HepG2 (cell line): ENCODE results near the gene ZMYND12. TPM values are rescaled to one million over a fixed set of nuclear protein-coding genes. Genes with fewer than 3 reads are reported as not detected.

ENCODE experiments used
- ATAC-seq: fragments of 200-7000 bp; cut with Tn5 transposase; 3 replicates; pipeline ENCODE4 v1.9.1; 2020; ENCODE audit warnings: mild to moderate bottlenecking, moderate library complexity
- BruUV-seq: library from RNA; stranded (reverse); fragments of 400-500 nt; replicated peaks from 2 replicates; lab custom pipeline; 2021; lab: Mats Ljungman, UMichigan
- CTCF ChIA-PET: fragments of 300-600 bp; formaldehyde crosslinking; extraction: SDS; loops from one replicate; lab custom pipeline; 2021; ENCODE audit warnings: low total read pairs, inconsistent platforms, low intra/inter-chr PET ratio; lab: Yijun Ruan, JAX
- POLR2A ChIA-PET: fragments of 350-600 bp; sonication (Branson Sonifier 250); formaldehyde crosslinking; loops from one replicate; lab custom pipeline; 2020; ENCODE audit warnings: antibody characterized with exemption, inconsistent platforms; lab: Yijun Ruan, JAX
- DNase-seq: peaks from one replicate; pipeline ENCODE4 v3.0.0-alpha.2; 2015; ENCODE audit warnings: low spot score
- FAIRE-seq: peaks from 3 replicates; lab custom pipeline; 2011; peaks lifted over from hg19 to GRCh38; lab: Jason Lieb, UNC
- H2AFZ ChIP-seq: one replicate; pipeline ENCODE4 v1.6.1; 2011; ENCODE audit warnings: low read length, inconsistent platforms
- H3K27ac ChIP-seq: fragments of 300-600 bp; 3 replicates; pipeline ENCODE4 v1.8.0; 2011; ENCODE audit warnings: mixed run types, mild to moderate bottlenecking, mixed read lengths, low read length, inconsistent platforms; ENCODE audit not compliant: insufficient read depth; ENCODE audit errors: extremely low read length
- H3K27me3 ChIP-seq, 2 experiments: fragments of 200-600 bp in 1 of 2; 2 replicates in 1 of 2; 3 replicates in 1 of 2; pipeline versions ENCODE4 v1.6.0 to v1.8.0; 2011; ENCODE audit warnings: low read length in 2 of 2, mild to moderate bottlenecking in 2 of 2, moderate library complexity in 2 of 2, inconsistent platforms in 1 of 2; ENCODE audit not compliant: insufficient read depth in 2 of 2, control insufficient read depth in 1 of 2
- H3K36me3 ChIP-seq, 2 experiments: fragments of 200-600 bp in 1 of 2; replicated peaks in 1 of 2; 2 replicates in 1 of 2; 3 replicates in 1 of 2; pipeline versions ENCODE4 v1.5.1 to v1.8.0; 2011; ENCODE audit warnings: low read length in 2 of 2, inconsistent platforms in 1 of 2; ENCODE audit not compliant: insufficient read depth in 2 of 2, control insufficient read depth in 1 of 2
- H3K4me1 ChIP-seq: 2 replicates; pipeline ENCODE4 v1.5.1; 2012; ENCODE audit warnings: low read length, inconsistent platforms; ENCODE audit not compliant: insufficient read depth
- H3K4me2 ChIP-seq: 2 replicates; pipeline ENCODE4 v1.6.0; 2011; ENCODE audit warnings: low read depth, low read length, inconsistent platforms
- H3K4me3 ChIP-seq, 3 experiments: fragments of 200-600 bp in 1 of 3; sonication (generic), shearing (Covaris generic) in 1 of 3; replicated peaks in 1 of 3; 2 replicates each; pipeline ENCODE4 v1.5.1; 2011 to 2016; ENCODE audit warnings: low read length in 3 of 3, inconsistent platforms in 2 of 3, low read depth in 2 of 3, mild to moderate bottlenecking in 2 of 3, control low read depth in 1 of 3, mixed read lengths in 1 of 3; ENCODE audit not compliant: insufficient read depth in 1 of 3
- H3K79me2 ChIP-seq: one replicate; pipeline ENCODE4 v1.6.1; 2011; ENCODE audit warnings: low read length, inconsistent platforms; ENCODE audit not compliant: insufficient read depth
- H3K9ac ChIP-seq: 2 replicates; pipeline ENCODE4 v1.6.0; 2011; ENCODE audit warnings: mild to moderate bottlenecking, low read depth, low read length, inconsistent platforms; ENCODE audit not compliant: insufficient read depth
- H3K9me3 ChIP-seq: 2 replicates; pipeline ENCODE4 v1.5.1; 2012; ENCODE audit warnings: mild to moderate bottlenecking, low read length
- H4K20me1 ChIP-seq: 2 replicates; pipeline ENCODE4 v1.6.0; 2011; ENCODE audit warnings: inconsistent platforms, mild to moderate bottlenecking, low read length, moderate library complexity; ENCODE audit not compliant: insufficient read depth
- BRD4 ChIP-seq: sonication (generic); formaldehyde crosslinking; IDR thresholded peaks from 2 replicates; pipeline ENCODE4 v1.4.0; 2020; ENCODE audit warnings: missing genetic modification reagents
- CHCHD3 ChIP-seq: sonication (generic); formaldehyde crosslinking; IDR thresholded peaks from 2 replicates; pipeline ENCODE4 v1.8.0; 2022; ENCODE audit warnings: mild to moderate bottlenecking, missing genetic modification reagents, moderate library complexity
- IKZF1 ChIP-seq: fragments of 450-650 bp; IDR thresholded peaks from 2 replicates; pipeline ENCODE4 v1.7.1; 2016
- POLR2AphosphoS5 ChIP-seq: IDR thresholded peaks from 2 replicates; pipeline ENCODE4 v1.6.1; 2012; ENCODE audit warnings: low read depth, low read length
- RFXAP ChIP-seq: sonication (generic); formaldehyde crosslinking; IDR thresholded peaks from 2 replicates; pipeline ENCODE4 v1.4.0; 2020; ENCODE audit warnings: missing genetic modification reagents, borderline replicate concordance
- SNAI1 ChIP-seq: sonication (generic); formaldehyde crosslinking; IDR thresholded peaks from 2 replicates; pipeline ENCODE4 v1.5.0; 2020; ENCODE audit warnings: mild to moderate bottlenecking, missing genetic modification reagents, borderline replicate concordance
- SOX5 ChIP-seq: IDR thresholded peaks from 2 replicates; pipeline ENCODE4 v1.6.1; 2016; ENCODE audit warnings: borderline replicate concordance
- ZBTB42 ChIP-seq: sonication (generic); formaldehyde crosslinking; IDR thresholded peaks from 2 replicates; pipeline ENCODE4 v1.5.0; 2020; ENCODE audit warnings: mild to moderate bottlenecking, missing genetic modification reagents
- ZMYM4 ChIP-seq: sonication (generic); formaldehyde crosslinking; IDR thresholded peaks from 2 replicates; pipeline ENCODE4 v1.8.1; 2023; ENCODE audit warnings: mild to moderate bottlenecking, missing genetic modification reagents
- ZNF331 ChIP-seq: sonication (generic); formaldehyde crosslinking; IDR thresholded peaks from 2 replicates; pipeline ENCODE4 v1.4.0; 2020; ENCODE audit warnings: missing genetic modification reagents
- ZSCAN9 ChIP-seq: IDR thresholded peaks from 2 replicates; pipeline ENCODE4 v1.6.1; 2016; ENCODE audit warnings: borderline replicate concordance
- WGBS: methylation state at CpG from one replicate; pipeline ENCODE4 v1.1.6; 2017; ENCODE audit warnings: low lambda C conversion rate; 5-methylcytosine and 5-hydroxymethylcytosine counted together
- in situ Hi-C: cut with HindIII; loops from 2 replicates; pipeline ENCODE4 v1.10.0; 2017; ENCODE audit warnings: low pct_unique_long_range_greater_than_20kb; ENCODE audit not compliant: extremely low pct_ligation_motif_present
- intact Hi-C: fragments of 100-400 bp; cut with micrococcal nuclease; formaldehyde crosslinking; loops from one replicate; pipeline ENCODE4 v1.10.0; 2022; ENCODE audit not compliant: unreplicated experiment
- polyA plus RNA-seq, 8 experiments: library from polyadenylated mRNA; depleted of rRNA in 3 of 8; stranded (reverse) in 7 of 8; unstranded in 1 of 8; fragments of >200 nt; fragmentation: Illumina TruSeq in 4 of 8; extraction: Trizol in 4 of 8; gene quantifications; 2 replicates each; pipeline versions ENCODE4 v1.2.1 to v1.2.3, GENCODE V29; 2011 to 2016; ENCODE audit warnings: low read depth in 4 of 8, missing spikeins in 1 of 8, mixed read lengths in 1 of 8; ENCODE audit not compliant: insufficient read depth in 1 of 8
- total RNA-seq, 5 experiments: library from RNA; depleted of rRNA; stranded (reverse); fragments of >200 nt; fragmentation: Illumina TruSeq; extraction: Trizol; gene quantifications; 2 replicates each; pipeline ENCODE4 v1.2.3, GENCODE V29; 2016; ENCODE audit warnings: low read depth in 1 of 5
- TF ChIP-seq, protein P1 (sequence below): sonication (generic); formaldehyde crosslinking; IDR thresholded peaks from 2 replicates; pipeline ENCODE4 v1.4.0; 2020; ENCODE audit warnings: mild to moderate bottlenecking, low read depth, missing genetic modification reagents
- TF ChIP-seq, protein P2 (sequence below): sonication (generic); formaldehyde crosslinking; IDR thresholded peaks from 2 replicates; pipeline ENCODE4 v1.5.1; 2020; ENCODE audit warnings: missing genetic modification reagents, mild to moderate bottlenecking, borderline replicate concordance
- TF ChIP-seq, protein P3 (sequence below): sonication (generic); formaldehyde crosslinking; IDR thresholded peaks from 2 replicates; pipeline ENCODE4 v1.5.0; 2020; ENCODE audit warnings: mild to moderate bottlenecking, missing genetic modification reagents
- TF ChIP-seq, protein P4 (sequence below), 2 experiments: sonication (generic) in 1 of 2; formaldehyde crosslinking in 1 of 2; IDR thresholded peaks; 2 replicates each; pipeline versions ENCODE4 v1.5.1 to v1.6.1; 2011 to 2020; ENCODE audit warnings: borderline replicate concordance in 1 of 2, low read depth in 1 of 2, low read length in 1 of 2, mild to moderate bottlenecking in 1 of 2, missing genetic modification reagents in 1 of 2, moderate library complexity in 1 of 2

The ZMYND12 gene
- total and polyA plus RNA-seq, 2 of the 13 experiments (the other 11 are each of a cell fraction or from before 2014, with no cell fraction given) = 0.13 to 0.71 TPM

DNA sequence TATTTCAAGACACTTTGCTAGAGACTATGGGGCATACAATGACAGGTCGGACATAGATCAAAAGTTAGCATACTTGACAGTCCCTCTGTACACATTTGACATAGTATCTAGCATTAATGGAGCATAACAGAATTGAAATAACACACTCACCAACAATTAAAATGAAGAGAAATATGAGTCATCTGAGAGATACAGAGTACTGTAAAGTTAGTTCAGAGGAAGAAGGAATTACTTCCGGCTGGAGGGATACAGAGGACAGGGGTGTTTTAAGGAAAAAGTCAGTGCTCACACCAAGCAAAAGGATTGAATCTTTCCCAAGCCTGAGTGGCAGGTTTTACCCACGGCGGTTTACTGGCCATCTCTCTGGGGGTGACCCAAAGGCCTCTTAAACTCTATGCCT is 2.4 kb downstream of the ZMYND12 start (continued):
- TF ChIP-seq ZNF331 (no peak), SOX5 (CRISPR knock-in tag) (no peak), CHCHD3 (CRISPR knock-in tag) (no peak), SNAI1 (CRISPR knock-in tag) (no peak)
- TF ChIP-seq, protein P1, sequence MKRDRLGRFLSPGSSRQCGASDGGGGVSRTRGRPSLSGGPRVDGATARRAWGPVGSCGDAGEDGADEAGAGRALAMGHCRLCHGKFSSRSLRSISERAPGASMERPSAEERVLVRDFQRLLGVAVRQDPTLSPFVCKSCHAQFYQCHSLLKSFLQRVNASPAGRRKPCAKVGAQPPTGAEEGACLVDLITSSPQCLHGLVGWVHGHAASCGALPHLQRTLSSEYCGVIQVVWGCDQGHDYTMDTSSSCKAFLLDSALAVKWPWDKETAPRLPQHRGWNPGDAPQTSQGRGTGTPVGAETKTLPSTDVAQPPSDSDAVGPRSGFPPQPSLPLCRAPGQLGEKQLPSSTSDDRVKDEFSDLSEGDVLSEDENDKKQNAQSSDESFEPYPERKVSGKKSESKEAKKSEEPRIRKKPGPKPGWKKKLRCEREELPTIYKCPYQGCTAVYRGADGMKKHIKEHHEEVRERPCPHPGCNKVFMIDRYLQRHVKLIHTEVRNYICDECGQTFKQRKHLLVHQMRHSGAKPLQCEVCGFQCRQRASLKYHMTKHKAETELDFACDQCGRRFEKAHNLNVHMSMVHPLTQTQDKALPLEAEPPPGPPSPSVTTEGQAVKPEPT (CRISPR knock-in tag) = no peak
- TF ChIP-seq, protein P2, sequence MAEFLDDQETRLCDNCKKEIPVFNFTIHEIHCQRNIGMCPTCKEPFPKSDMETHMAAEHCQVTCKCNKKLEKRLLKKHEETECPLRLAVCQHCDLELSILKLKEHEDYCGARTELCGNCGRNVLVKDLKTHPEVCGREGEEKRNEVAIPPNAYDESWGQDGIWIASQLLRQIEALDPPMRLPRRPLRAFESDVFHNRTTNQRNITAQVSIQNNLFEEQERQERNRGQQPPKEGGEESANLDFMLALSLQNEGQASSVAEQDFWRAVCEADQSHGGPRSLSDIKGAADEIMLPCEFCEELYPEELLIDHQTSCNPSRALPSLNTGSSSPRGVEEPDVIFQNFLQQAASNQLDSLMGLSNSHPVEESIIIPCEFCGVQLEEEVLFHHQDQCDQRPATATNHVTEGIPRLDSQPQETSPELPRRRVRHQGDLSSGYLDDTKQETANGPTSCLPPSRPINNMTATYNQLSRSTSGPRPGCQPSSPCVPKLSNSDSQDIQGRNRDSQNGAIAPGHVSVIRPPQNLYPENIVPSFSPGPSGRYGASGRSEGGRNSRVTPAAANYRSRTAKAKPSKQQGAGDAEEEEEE = no peak
- TF ChIP-seq, all 625 proteins: peak for 0

DNA sequence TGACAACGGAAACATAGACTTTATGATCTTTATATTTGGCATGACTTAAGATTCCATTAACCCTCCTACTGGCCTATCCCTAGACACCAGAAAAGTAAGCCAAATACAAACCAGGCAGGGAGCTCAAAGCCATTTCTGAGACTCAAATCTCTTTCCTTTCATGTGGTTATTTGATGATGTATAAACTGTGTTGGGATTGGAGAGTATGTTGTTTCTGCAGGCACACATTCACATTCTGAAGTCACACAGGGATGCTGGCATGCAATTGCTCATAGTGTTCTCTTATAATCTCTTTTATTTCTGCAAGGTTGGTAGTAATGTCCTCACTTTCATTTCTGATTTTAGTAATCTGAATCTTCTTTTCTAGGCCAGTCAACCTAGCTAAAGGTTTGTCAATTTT is 5.8 kb downstream of the ZMYND12 start:
- CTCF ChIA-PET = no interaction called here
- WGBS = 67% methylated on average over 1 of the region's 1 CpG
- no peak for ATAC-seq
- peaks cover 3% of the 10 kb centered on the region in 2 experiments; a peak in 2 of 5 replicates for H3K27me3 ChIP-seq
- H3K79me2 ChIP-seq = no peaks in the 10 kb centered on the region
- H3K9ac ChIP-seq = no peak overlapping the region
- H3K9me3 ChIP-seq = no peaks in the 10 kb centered on the region
- BruUV-seq = no TSS peak
- no peak overlapping the region for H3K4me3 ChIP-seq
- no peaks in the 10 kb centered on the region for H4K20me1 ChIP-seq
- intact Hi-C loops = no loop called here
- no peak overlapping the region for H2AFZ ChIP-seq
- in situ Hi-C loops = no loop called here
- no peak overlapping the region for H3K27ac ChIP-seq
- no peak for FAIRE-seq
- DNase-seq = no peak
- POLR2A ChIA-PET = no interaction called here
- H3K4me1 ChIP-seq = peaks cover 10% of the 10 kb centered on the region
- H3K4me2 ChIP-seq = no peak overlapping the region
- no peaks in the 10 kb centered on the region for H3K36me3 ChIP-seq
- no peak for TF ChIP-seq ZMYM4
- TF ChIP-seq BRD4 (CRISPR knock-in tag) = no peak
- no peak for TF ChIP-seq ZSCAN9 (CRISPR knock-in tag)
- TF ChIP-seq, protein P3, sequence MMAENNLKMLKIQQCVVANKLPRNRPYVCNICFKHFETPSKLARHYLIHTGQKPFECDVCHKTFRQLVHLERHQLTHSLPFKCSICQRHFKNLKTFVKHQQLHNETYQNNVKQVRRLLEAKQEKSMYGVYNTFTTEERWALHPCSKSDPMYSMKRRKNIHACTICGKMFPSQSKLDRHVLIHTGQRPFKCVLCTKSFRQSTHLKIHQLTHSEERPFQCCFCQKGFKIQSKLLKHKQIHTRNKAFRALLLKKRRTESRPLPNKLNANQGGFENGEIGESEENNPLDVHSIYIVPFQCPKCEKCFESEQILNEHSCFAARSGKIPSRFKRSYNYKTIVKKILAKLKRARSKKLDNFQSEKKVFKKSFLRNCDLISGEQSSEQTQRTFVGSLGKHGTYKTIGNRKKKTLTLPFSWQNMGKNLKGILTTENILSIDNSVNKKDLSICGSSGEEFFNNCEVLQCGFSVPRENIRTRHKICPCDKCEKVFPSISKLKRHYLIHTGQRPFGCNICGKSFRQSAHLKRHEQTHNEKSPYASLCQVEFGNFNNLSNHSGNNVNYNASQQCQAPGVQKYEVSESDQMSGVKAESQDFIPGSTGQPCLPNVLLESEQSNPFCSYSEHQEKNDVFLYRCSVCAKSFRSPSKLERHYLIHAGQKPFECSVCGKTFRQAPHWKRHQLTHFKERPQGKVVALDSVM = no peak
- no peak for TF ChIP-seq IKZF1
- TF ChIP-seq POLR2AphosphoS5 = no peak
- no peak for TF ChIP-seq ZBTB42 (CRISPR knock-in tag)
- TF ChIP-seq, protein P4, sequence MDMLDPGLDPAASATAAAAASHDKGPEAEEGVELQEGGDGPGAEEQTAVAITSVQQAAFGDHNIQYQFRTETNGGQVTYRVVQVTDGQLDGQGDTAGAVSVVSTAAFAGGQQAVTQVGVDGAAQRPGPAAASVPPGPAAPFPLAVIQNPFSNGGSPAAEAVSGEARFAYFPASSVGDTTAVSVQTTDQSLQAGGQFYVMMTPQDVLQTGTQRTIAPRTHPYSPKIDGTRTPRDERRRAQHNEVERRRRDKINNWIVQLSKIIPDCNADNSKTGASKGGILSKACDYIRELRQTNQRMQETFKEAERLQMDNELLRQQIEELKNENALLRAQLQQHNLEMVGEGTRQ (IDR thresholded peaks at IDR 0.05; ENCODE audit: low read depth, low read length) = no peak
- TF ChIP-seq, protein P4 (CRISPR knock-in tag; IDR thresholded peaks at IDR 0.05; ENCODE audit: borderline replicate concordance) = no peak
- no peak for TF ChIP-seq RFXAP (CRISPR knock-in tag)
